HG03469 (cell line): ENCODE results near the gene AAK1.

Experiments used
- ATAC-seq: cut with Tn5 transposase; IDR thresholded peaks from one replicate; pipeline ENCODE4 v1.9.1; 2021; ENCODE audit warnings: mild to moderate bottlenecking, moderate library complexity, moderate number of reproducible peaks; ENCODE audit not compliant: unreplicated experiment

AAK1 gene

DNA sequence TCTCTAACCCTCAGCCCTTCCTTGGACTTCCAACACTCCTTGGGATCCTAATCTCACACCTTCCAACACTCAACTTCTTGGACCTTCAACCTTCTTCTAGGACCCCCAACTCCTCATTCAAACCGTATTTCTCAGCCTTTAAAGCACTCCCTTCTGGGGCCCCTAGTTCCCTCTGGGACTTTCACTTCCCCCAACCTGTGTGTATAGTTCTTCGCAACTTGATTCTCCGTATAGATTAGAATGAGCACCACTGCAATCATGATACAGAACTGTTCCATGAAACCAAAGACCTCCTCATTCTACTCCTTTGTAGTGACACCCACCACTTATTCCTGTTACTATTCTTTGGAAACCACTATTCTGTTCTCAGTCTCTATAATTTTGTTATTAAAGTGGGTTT, 144.3 kb downstream of the AAK1 start:
- ATAC-seq, result no peak

DNA sequence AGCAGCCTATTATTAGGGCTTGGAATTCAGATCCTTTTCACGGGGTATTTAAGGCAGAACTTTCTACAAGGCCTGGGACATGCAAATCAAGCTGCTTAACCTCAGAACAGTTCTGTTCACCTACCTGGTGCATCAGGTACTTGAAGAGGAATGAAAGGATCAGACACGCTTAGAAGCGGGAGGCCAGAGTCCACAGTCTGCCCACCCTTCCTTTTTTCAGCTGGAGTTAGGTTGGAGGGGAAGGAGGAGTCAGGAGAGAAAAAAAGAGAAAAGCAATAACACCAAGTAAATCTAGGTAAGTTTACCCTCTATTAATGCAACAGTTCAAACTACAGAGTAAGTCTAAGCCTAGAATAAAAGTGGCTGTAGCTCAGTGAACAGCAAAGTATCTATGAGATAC, 147.7 kb downstream of the AAK1 start:
- ATAC-seq, result no peak

DNA sequence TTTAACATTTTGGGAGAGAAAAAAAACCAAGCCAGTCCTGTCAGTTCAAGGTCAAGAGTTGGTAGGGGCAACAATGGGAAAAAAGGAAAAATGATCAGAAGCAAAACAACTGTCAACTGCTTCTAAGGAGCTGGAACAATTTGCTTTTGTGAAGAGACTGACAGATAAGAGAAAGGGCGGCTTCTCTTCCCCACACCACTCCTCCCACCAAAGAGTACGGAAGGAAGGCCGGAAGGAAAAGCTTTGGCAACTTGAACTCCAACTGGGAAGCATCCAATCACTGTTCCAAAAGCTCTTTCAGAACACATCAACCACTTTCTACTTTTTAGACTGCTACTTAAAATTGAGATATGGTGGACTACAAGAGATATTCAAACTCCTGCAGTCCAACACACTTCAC, 148.5 kb downstream of the AAK1 start:
- ATAC-seq, result no peak

DNA sequence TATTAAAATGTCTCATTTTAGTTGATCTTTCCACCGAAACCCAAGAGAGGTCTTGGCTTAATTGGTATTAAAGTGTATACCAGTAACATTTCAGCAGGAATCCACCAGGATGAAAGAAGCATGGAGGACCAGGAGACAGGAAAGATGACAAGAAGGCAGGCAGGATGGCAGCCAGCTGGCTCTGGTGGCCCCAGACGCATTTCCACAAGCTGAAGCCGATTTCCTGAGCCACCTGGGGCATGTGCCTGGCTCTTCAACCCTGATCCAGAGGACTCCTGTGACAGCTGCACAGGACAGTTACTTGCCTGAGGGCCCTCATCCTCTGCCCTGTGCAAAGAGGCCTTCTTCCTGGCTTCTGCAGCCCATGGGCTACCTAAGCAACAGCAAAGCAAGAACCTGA, 149.4 kb downstream of the AAK1 start:
- no peak for ATAC-seq

DNA sequence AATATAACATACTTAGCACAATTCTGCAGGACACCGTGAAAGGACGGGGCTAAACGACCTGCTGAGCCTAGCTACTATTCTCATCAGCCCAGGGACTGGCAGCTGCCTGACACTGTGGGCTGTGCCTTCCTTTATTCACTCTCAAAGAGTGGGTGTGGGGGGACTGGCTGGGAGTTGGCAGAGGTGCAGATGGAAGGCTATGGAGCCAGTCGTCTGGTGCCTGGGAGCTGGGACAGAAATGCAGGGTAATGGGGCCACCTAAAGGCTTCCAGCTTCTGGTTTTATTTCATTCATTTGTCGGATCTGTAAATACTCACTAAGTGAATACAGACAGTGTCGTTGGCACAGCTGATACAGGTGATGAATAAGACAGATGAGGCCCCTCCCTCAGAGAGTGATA, 150.3 kb downstream of the AAK1 start:
- no peak for ATAC-seq

DNA sequence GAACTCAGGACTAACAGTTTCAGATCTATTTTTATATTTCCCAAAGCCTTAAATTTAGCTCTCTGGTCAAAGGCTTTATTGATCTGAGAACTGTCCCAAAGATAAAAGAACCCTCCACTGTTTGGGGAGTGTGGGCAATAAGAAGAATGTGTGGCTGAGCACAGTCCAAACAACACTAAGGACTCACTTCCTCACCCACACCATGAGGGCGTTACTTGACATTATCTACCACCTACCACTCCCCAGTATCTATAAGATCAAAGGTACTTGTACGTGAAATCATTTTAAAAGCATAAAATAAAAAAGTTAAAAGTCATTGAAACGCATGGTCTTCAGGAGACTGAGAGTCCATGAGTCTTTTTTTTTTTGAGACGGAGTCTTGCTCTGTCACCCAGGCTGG, 151.7 kb downstream of the AAK1 start:
- ATAC-seq, result no peak

DNA sequence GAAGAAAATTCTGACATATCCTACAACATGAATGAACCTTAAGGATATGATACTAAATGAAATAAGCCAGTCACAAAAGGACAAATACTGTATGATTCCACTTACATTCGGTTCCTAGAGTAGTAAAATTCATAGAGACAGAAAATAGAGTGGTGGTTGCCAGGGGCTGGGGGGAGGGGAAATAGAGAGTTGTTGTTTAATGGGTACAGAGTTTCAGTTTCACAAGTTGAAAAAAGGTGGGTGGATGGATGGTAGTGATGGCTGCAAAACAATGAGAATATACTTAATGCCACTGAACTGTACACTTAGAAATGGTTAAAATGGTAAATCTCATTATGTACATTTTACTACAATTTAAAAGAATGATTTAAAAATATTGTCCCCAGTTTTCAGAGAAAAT, 153.1 kb downstream of the AAK1 start:
- no peak for ATAC-seq

DNA sequence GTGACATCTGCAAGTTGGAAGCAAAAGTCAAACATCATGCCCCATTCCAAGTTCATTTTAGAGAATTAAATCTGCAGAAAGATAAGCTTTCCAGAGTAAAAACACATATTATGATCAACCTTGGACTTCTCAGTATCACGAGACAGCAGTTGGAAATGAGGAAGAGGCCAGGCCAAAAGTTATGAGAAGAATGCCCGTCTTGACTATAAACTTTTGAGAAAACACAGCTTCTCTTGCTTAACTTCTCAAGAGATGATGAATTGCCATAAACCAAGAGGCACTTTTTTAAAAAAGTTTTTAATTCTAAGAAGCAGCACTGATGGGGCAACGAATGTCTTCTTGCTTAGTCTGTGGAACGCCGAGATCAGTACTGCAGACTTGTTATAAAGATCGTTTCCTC, 153.7 kb downstream of the AAK1 start:
- no peak for ATAC-seq

DNA sequence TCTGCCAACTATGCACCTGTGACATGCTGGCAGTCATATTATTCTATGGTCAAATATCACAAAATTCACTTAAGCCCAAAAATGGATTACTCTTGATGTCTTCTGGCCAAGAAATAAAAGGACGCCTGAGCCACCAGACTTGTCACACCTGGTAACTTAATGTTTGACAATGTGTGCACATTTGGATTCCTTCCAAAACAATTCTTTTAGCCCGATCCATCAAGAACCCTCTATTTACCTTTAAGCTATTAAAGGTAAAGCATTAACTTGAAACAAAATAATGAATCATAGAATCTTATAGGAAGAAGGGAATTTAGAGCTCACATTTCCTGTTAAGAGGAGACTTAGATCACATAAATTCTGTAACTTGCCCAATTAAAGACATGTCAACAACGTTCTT, 159.8 kb downstream of the AAK1 start:
- no peak for ATAC-seq

DNA sequence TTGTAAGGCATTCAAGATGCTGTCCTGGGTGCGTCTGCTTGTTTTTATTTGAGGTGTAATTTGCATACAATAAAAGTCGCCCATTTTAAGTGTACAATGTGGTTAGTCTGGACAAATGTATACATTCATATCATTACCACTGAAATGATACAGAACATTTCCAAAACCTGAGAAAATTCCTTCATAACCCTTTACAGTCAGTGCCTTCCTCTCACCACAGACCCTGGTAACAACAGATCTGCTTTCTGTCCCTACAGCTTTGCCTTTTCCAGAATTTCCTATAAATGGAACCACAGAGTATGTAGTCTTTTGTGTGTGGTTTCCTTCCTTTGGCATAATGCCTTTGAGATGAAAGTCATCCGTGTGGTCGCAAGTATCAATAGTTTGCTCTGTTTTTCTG, 160.5 kb downstream of the AAK1 start:
- ATAC-seq, result no peak

DNA sequence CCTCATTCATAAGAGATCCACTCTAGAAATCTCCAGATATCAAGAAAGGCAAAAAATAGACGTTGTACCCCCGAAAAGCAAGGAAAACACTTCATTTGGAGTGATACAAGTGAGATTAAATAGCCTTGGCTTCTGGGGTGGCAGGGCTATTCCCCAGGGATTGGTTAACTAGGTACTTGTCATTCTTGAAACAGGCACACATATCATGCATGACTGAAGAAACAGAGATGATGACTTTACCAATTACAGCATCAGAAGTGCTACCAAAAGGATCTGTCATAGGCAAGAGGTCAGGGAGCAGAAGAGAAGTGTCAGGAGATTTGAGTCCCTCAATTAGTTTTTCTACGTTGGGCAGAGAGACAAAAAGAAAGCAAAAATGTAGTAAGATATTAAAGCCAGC, 161.1 kb downstream of the AAK1 start:
- no peak for ATAC-seq

DNA sequence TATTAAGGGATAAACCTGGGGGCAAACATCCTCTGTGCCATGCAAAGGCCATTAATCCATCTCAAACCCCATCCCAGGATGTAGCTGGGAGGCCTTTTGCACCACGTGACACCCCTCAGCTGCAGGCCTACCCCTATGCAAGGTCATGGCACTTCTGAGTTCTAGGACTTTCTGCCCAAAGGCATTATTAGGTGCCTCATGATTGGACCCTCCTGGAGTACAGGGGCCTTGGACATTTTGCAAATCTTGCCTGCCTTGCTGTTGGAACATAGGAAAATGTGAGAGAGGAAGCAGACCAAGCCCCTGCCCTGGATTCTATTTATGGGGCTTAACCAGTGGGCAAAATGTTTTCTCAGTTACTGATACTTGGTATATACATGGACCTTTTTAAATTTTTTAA, 162.1 kb downstream of the AAK1 start:
- ATAC-seq, result no peak

DNA sequence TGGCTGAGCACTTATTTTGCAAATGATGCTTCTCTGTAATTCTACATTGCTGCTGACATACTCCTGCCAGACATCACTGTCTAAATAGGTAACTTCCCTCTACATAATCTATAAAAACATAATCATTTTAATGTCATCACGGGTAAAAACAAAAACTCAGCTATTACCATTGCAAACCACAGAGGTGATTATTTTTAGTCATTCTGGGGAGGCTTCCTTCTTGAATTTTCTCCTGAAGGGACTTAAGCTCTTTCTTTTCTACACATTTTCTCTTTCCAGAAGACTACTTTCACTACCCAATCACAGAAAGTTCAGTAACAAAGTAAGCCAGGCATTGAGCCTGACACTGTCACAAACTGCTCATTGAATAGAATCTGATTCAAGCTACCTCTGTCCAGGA, 165.9 kb downstream of the AAK1 start:
- no peak for ATAC-seq

DNA sequence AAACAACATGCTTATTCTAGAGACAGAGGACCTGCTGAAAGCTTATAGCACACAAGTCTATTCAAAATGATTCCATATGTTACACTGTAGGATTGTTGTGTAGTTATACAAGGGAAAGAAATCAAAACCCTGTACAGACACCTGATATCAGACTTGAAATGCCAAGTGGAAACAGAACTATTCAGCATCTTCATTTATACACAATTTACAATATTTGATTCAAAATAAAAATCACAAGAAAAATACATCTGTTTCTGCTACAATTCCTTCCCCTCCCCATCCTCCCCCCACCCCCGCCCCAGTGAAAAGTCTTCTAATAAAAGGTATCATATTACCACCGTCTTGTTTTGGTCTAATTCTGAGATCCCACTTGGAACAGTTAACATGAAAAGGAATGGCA, 168.9 kb downstream of the AAK1 start:
- ATAC-seq, result no peak

DNA sequence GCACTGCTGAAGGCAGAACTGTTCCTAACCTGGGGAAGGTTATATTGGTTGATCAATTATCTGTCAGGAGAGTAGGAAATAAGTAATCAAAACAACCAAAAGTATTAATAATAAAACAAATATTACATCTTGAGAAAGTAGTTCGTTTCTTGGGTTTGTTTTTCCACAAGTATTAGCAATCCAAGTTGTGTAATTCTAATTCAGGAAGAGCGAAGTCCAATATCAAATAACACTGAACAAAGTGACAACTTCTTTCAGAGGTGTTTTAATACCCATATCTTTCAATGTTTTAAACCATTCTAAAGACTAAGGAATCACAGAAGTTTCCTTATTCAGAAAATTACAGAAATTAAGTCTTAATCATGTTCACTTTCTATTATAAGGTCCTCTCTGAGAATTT, 171.7 kb downstream of the AAK1 start:
- no peak for ATAC-seq

DNA sequence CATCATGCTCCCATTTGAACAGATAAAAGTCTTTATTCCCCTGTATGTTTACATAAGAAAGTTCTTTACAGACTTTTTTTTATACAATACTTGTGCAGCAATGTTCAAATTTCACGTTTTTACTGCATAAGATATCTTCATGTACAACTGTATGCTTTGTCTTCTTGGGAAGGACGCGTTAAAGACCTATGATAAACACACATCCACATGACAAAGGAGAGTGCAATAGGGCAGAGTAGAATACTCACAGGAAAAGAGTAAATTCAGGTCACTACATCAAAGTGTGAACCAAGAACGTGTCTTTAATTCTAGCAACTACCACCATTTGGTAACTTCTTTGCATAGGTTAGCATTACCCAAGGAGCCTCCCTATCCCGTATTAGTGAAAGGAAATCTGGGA, 172.6 kb downstream of the AAK1 start:
- no peak for ATAC-seq

DNA sequence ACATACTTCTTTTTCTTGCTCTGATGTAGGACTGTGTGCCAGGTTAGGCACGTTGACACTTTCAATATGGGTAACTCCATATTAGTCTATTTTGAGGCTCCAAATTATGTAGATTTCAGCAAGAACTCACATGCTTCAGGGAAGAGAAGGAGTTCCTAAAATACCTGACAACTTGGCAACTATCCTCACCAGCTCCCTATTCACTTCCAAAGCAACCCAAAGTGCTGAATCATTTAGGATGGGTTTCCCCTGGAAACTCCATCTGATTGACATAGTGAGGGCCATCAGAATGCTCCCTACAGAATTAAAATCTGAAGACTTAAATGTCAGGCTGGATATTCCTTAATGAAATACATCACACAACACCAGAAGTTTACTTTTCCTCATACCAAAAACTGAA, 173.8 kb downstream of the AAK1 start:
- ATAC-seq, result no peak

DNA sequence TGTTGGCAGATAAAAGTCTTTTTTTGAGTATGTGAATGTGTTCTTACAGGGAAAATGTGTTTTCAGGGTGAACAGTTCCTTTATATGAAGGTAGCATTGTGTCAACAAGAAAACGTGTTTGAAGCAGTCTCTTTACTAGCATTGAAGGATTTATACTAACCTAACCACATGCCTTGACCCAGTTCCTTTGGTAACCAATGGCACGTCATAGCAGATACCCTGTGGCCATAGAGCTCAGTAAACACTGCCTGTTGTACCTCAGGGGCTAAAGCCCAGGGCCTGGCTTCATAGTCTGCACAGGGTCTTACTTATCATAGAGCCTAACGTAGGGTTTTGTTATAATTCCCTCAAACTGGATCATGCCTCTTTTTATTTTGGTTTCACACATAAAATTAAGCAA, 174.2 kb downstream of the AAK1 start:
- ATAC-seq, result no peak

DNA sequence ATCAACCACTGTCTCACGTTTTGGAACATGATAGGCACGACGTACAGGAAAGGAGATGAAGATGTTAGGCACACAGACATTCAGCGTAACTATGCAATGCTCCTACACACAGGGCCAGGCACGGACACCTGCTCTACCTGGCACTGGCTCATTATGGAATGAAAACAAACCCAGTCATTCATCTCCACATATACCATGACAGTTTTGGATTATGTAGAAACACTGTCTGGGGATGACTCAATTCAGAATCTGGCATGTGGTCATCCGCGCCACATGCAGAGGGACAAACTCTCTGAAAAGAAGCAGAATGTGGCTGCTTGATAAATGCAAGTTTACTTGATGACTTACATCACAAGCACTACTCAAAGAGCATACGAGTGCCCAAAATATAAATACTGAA, 176.8 kb downstream of the AAK1 start:
- no peak for ATAC-seq

DNA sequence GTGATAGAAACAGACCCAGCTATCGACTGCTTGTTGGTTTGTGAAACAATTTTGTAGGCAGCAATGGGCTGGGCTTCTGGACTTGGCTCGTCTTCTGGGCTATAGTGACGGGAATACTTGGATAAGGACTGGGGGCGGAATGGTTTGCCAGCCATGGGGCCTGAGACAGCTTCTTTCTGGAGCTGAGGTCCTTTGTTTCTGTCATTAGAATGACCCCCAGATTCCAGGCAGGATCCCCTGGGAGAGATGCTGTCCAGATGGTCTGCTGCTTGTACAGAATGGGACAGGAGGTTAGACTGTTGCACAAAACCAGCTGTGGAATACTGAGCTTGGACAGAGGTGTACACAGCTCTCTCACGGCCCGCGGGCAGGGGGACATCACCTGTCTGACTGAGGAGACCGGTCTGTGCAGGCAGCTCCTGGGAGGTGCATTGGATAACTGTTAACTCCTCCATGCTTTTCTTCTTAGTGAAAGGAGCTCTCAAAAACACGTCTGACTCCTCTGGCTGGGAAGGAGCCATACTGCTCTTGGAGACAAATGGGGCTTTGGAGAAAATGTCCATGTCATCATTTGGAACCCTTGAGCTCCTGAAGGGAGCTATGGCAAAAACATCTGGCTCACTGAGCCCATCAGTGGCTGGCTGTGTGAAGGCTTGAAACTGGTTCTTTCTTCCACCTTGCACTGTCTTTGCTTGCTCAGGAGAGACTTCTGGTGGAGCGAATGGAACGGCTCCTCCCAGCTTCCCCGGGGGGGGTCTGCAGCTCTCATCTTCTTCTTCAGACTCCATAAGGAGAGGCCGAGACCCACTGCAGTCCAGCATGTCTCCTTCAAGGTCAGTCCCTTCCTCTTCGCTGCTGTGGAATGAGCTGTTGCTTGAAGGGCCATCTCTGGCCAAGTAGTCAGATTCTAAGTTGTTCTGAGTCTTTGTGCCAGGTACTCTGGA, 177.8 kb downstream of the AAK1 start:
- no peak for ATAC-seq

DNA sequence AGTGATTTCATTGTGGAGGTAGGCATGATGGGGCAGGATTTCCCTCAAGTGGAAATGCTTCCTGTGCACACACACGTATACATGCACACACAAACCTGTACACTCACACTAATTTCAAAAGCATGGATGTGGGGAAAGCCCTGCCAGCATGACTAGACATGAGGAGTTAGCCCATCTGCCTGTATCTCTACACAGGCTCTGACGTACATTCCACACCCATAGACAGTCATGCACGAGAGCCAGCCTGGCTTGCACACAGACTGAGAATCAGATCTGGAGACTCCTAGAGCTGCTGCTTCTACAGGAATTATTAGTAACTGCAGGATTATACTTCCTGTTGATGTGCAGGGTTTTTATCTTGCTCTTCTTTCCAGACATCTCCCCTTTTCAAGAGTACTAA, 179.0 kb downstream of the AAK1 start:
- no peak for ATAC-seq

DNA sequence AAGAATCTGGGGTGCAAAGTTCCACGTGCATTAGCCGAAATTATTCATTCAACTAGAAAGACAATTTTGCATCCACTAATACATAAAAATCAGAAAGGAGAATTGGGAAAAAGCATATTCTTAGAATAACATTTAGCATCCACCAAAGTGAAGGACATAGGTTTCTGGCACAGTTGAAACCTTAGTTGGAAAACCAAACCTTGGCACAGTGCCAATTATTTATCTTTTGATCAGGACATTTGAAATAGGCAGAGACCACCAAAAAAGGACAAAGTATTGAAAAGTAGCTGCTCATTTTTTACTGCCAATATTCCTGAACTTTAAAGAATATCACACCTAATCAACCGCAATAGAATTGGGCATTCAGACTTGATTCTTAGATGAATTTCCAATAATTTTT, 180.8 kb downstream of the AAK1 start:
- no peak for ATAC-seq

DNA sequence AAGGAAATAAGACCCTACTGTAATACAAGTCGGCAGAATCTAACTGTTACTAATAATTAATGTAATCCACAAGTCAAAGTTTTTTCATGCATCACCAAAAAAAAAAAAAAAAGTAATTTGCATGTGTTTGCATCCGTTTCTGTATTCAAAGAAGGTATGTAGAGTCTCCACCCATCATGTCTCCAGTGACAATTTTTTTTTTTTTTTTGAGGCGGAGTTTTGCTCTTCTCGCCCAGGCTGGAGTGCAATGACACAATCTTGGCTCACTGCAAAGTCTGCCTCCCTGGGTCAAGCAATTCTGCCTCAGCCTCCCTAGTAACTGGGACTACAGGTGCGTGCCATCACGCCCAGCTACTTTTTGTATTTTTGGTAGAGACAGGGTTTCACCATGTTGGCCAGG, 182.1 kb downstream of the AAK1 start:
- no peak for ATAC-seq
